Activated CD8-positive, alpha-beta memory T cell treated with anti-CD3 and anti-CD28 coated beads for 24 hours (primary cell): ENCODE measurements around the gene NRIP3.
"Not testable (repeated sequence)": the region's sequence is repeated elsewhere in the genome, so short reads cannot be mapped to it uniquely, and the experiment has no call there.

ENCODE experiments used
- DNase-seq: peaks from one replicate; pipeline ENCODE4 v3.0.0-alpha.2; 2020

NRIP3 gene

GRCh38 chr11:9015677-9016076 is 11.9 kb upstream of the NRIP3 start:
- peak; percentile 73 for DNase-seq

- no peak for DNase-seq
These were observed 11.0 kb upstream of the NRIP3 start for GRCh38 chr11:9014826-9015225.

- no peak for DNase-seq
These were observed 9.6 kb upstream of the NRIP3 start for GRCh38 chr11:9013373-9013772.

GRCh38 chr11:9009538-9009937 is 5.7 kb upstream of the NRIP3 start:
- not testable (repeated sequence) for DNase-seq

- no peak for DNase-seq
These were observed 4.9 kb upstream of the NRIP3 start for GRCh38 chr11:9008661-9009060.

GRCh38 chr11:9008011-9008550 is 4.3 kb upstream of the NRIP3 start:
- DNase-seq = no peak

- no peak for DNase-seq
These were observed 1.3 kb upstream of the NRIP3 start for GRCh38 chr11:9005087-9005486.

GRCh38 chr11:9004183-9004926 is 554 bp upstream of the NRIP3 start:
- peak; percentile 65 for DNase-seq

- DNase-seq = no peak
These were observed 755 bp downstream of the NRIP3 start for GRCh38 chr11:9002920-9003572.

GRCh38 chr11:9001736-9002135 is 2.1 kb downstream of the NRIP3 start:
- no peak for DNase-seq

- DNase-seq = no peak
These were observed 5.8 kb downstream of the NRIP3 start for GRCh38 chr11:8998017-8998416.

- DNase-seq = no peak
These were observed 6.3 kb downstream of the NRIP3 start for GRCh38 chr11:8997451-8997850.

GRCh38 chr11:8989453-8989852 is 14.3 kb downstream of the NRIP3 start:
- no peak for DNase-seq

GRCh38 chr11:8988329-8989234 is 15.2 kb downstream of the NRIP3 start:
- DNase-seq = no peak

- DNase-seq = no peak
These were observed 16.4 kb downstream of the NRIP3 start for GRCh38 chr11:8987446-8987845.

GRCh38 chr11:8986772-8987171 is 17.0 kb downstream of the NRIP3 start:
- DNase-seq = not testable (repeated sequence)

- no peak for DNase-seq
These were observed 18.3 kb downstream of the NRIP3 start for GRCh38 chr11:8985462-8985861.

- DNase-seq = no peak
These were observed 20.2 kb downstream of the NRIP3 start for GRCh38 chr11:8983552-8983951.

- no peak for DNase-seq
These were observed 23.3 kb downstream of the NRIP3 start for GRCh38 chr11:8980485-8980884.

GRCh38 chr11:8979365-8979764 is 24.4 kb downstream of the NRIP3 start:
- not testable (repeated sequence) for DNase-seq

GRCh38 chr11:8973121-8973520 is 30.7 kb downstream of the NRIP3 start:
- no peak for DNase-seq

- no peak for DNase-seq
These were observed 31.9 kb downstream of the NRIP3 start for GRCh38 chr11:8971924-8972316.

GRCh38 chr11:8971196-8971923 is 32.4 kb downstream of the NRIP3 start:
- no peak for DNase-seq
